Measurements from ENCODE around the gene ST3GAL2. TPM values are rescaled to one million over a fixed set of nuclear protein-coding genes. Genes with fewer than 3 reads are reported as not detected.
A peak's percentile ranks its signal among the peaks of the same experiment; 100 is the strongest.

Gene ST3GAL2
- total and polyA plus RNA-seq, 9 of the 15 experiments (the other 6 are each of a cell fraction or from before 2014, with no cell fraction given): 1.5 to 108 (median 34.3) TPM

DNA sequence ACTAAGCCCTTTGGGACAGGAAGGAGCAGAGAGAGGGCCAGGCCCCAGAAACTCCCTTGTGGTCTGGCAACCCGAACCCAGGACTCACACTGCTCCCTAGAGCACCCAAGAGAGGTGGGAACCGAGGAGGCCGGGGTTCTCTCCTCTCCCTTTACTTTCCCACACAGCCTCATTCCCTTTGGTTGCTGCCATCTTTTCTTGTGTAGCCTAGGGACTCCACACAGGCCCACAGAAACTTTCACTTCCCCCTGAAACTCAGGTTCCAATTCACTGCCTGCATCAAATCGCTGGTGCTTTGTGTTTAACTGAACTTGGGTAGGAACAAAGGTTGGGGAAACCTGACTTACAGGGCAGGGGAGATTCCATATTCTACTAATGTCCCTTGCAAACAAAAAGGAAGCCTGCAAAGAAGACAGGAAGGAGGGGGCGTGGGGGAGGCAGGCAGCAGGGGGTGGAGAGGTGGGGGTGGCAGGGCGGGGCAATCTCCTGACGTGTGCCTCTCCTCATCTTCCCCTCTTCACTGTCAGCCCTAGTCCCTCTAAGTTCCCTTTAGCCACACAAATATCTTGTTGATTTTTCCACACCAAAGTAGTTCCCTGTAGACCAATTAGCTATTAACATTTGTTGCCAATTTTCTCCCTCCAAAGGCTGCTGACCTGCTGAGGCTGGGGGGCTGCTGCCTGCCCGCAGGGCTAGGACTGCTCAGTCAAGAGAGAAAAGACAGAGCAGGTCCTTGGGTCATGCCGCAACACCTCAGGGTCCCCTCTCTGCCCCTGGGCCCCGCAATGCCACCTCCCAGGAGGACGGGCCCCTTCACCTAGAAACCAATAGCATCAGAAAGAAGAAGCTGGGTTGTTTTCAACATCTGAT is 8.0 kb downstream of the ST3GAL2 start (continued):
- TF ChIP-seq, protein P1, sequence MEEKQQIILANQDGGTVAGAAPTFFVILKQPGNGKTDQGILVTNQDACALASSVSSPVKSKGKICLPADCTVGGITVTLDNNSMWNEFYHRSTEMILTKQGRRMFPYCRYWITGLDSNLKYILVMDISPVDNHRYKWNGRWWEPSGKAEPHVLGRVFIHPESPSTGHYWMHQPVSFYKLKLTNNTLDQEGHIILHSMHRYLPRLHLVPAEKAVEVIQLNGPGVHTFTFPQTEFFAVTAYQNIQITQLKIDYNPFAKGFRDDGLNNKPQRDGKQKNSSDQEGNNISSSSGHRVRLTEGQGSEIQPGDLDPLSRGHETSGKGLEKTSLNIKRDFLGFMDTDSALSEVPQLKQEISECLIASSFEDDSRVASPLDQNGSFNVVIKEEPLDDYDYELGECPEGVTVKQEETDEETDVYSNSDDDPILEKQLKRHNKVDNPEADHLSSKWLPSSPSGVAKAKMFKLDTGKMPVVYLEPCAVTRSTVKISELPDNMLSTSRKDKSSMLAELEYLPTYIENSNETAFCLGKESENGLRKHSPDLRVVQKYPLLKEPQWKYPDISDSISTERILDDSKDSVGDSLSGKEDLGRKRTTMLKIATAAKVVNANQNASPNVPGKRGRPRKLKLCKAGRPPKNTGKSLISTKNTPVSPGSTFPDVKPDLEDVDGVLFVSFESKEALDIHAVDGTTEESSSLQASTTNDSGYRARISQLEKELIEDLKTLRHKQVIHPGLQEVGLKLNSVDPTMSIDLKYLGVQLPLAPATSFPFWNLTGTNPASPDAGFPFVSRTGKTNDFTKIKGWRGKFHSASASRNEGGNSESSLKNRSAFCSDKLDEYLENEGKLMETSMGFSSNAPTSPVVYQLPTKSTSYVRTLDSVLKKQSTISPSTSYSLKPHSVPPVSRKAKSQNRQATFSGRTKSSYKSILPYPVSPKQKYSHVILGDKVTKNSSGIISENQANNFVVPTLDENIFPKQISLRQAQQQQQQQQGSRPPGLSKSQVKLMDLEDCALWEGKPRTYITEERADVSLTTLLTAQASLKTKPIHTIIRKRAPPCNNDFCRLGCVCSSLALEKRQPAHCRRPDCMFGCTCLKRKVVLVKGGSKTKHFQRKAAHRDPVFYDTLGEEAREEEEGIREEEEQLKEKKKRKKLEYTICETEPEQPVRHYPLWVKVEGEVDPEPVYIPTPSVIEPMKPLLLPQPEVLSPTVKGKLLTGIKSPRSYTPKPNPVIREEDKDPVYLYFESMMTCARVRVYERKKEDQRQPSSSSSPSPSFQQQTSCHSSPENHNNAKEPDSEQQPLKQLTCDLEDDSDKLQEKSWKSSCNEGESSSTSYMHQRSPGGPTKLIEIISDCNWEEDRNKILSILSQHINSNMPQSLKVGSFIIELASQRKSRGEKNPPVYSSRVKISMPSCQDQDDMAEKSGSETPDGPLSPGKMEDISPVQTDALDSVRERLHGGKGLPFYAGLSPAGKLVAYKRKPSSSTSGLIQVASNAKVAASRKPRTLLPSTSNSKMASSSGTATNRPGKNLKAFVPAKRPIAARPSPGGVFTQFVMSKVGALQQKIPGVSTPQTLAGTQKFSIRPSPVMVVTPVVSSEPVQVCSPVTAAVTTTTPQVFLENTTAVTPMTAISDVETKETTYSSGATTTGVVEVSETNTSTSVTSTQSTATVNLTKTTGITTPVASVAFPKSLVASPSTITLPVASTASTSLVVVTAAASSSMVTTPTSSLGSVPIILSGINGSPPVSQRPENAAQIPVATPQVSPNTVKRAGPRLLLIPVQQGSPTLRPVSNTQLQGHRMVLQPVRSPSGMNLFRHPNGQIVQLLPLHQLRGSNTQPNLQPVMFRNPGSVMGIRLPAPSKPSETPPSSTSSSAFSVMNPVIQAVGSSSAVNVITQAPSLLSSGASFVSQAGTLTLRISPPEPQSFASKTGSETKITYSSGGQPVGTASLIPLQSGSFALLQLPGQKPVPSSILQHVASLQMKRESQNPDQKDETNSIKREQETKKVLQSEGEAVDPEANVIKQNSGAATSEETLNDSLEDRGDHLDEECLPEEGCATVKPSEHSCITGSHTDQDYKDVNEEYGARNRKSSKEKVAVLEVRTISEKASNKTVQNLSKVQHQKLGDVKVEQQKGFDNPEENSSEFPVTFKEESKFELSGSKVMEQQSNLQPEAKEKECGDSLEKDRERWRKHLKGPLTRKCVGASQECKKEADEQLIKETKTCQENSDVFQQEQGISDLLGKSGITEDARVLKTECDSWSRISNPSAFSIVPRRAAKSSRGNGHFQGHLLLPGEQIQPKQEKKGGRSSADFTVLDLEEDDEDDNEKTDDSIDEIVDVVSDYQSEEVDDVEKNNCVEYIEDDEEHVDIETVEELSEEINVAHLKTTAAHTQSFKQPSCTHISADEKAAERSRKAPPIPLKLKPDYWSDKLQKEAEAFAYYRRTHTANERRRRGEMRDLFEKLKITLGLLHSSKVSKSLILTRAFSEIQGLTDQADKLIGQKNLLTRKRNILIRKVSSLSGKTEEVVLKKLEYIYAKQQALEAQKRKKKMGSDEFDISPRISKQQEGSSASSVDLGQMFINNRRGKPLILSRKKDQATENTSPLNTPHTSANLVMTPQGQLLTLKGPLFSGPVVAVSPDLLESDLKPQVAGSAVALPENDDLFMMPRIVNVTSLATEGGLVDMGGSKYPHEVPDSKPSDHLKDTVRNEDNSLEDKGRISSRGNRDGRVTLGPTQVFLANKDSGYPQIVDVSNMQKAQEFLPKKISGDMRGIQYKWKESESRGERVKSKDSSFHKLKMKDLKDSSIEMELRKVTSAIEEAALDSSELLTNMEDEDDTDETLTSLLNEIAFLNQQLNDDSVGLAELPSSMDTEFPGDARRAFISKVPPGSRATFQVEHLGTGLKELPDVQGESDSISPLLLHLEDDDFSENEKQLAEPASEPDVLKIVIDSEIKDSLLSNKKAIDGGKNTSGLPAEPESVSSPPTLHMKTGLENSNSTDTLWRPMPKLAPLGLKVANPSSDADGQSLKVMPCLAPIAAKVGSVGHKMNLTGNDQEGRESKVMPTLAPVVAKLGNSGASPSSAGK (IDR thresholded peaks at IDR 0.05): no peak
- TF ChIP-seq HNRNPL (IDR thresholded peaks at IDR 0.05; ENCODE audit: low read depth, low read length) (no peak), BHLHE40 (IDR thresholded peaks at IDR 0.05; ENCODE audit: low read length) (0 out of 2 replicates have a peak, but pooled peaks have one; percentile 21), CC2D1A (IDR thresholded peaks at IDR 0.05) (no peak), KLF6 (CRISPR knock-in tag; IDR thresholded peaks at IDR 0.05; ENCODE audit: borderline replicate concordance) (peak; percentile 34; the same call in 1 of the 2 replicates), TBP (optimal IDR thresholded peaks at IDR 0.05; ENCODE audit: low read depth, low read length) (peak; percentile 22), ZNF239 (CRISPR knock-in tag; IDR thresholded peaks at IDR 0.05) (peak; percentile 59; the same call in 1 of the 2 replicates), ATF7 (IDR thresholded peaks at IDR 0.05) (no peak), TAF7 (tag; IDR thresholded peaks at IDR 0.05) (peak; percentile 53), DMBX1 (CRISPR knock-in tag; IDR thresholded peaks at IDR 0.05; ENCODE audit: borderline replicate concordance) (peak; percentile 88), ZNF324 (CRISPR knock-in tag; IDR thresholded peaks at IDR 0.05) (peak; percentile 36; the same call in 1 of the 2 replicates), RBM15 (IDR thresholded peaks at IDR 0.05; ENCODE audit: insufficient read depth, low read length) (no peak), ZNF212 (CRISPR knock-in tag; IDR thresholded peaks at IDR 0.05) (no peak)
- TF ChIP-seq, protein P2, sequence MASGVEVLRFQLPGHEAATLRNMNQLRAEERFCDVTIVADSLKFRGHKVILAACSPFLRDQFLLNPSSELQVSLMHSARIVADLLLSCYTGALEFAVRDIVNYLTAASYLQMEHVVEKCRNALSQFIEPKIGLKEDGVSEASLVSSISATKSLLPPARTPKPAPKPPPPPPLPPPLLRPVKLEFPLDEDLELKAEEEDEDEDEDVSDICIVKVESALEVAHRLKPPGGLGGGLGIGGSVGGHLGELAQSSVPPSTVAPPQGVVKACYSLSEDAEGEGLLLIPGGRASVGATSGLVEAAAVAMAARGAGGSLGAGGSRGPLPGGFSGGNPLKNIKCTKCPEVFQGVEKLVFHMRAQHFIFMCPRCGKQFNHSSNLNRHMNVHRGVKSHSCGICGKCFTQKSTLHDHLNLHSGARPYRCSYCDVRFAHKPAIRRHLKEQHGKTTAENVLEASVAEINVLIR (CRISPR knock-in tag; IDR thresholded peaks at IDR 0.05): peak; percentile 46; the same call in 1 of the 2 replicates

Data from K562 (cell line).